ENCODE measurements around the gene SNTG2. TPM values are rescaled to one million over a fixed set of nuclear protein-coding genes. Genes with fewer than 3 reads are reported as not detected.

SNTG2 gene
- polyA plus RNA-seq, 3 donors: 2.4 to 3.3 (median 2.9) TPM

DNA sequence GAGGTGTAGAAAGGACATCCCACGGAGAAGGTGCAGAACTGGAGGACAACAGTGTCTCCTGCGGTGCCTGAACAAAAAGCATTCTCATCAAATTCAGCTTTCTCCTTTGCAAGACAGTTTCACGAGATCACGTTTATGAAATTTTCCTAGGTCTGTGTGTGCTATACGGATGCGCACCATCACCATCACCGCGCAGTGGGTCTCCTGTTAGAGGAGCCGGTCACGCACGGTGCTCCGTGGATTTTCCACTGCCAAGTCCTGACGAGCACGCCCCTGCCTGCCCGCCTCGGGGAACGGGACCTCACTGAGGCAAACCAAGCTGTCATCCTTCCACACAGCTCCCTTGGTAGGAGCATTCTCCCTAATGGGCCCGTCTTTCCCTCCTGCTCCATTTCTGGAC, 322.2 kb downstream of the SNTG2 start:
- no peak for DNase-seq (ENCODE audit: extremely low read depth in 1 of 11, low read depth in 9 of 11, low spot score in 4 of 11)

DNA sequence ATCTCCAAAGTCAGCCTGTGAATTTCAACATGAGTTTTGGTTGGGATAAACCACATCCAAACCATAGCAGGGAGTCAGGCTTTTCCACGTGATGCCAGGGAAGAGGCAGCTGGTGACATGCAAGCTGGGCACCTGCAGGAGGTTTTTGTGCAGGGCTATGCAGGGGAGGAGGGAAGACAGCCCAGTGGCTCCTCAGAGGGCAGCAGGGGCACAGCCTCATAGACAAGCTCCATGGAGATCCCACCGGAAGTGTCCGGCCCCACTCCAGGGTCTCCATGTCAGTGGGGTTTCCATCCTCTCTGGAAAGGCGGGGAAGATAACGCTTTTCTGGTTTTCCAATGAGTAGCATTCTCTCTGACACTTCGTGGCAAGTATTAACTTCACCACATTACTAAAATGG, 327.0 kb downstream of the SNTG2 start:
- DNase-seq (ENCODE audit: extremely low read depth in 1 of 11, low read depth in 9 of 11, low spot score in 4 of 11): no peak

DNA sequence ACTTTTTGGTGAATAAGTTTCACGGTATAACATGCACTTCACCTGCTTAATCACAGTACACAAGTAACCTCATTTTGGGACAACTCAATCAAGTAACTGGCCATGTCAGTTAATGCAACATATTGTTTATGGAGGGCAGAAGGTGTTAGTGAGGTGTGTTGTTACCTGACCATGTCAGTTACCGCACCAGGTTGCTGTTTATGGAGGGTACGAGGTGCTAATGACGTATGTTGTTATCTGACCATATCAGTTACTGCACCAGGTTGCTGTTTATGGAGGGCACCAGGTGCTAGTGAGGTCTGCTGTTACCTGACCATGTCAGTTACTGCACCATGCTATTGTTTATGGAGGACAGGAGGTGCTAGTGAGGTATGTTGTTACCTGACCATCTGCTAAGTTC, 327.5 kb downstream of the SNTG2 start:
- DNase-seq (ENCODE audit: extremely low read depth in 1 of 11, low read depth in 9 of 11, low spot score in 4 of 11): no peak

DNA sequence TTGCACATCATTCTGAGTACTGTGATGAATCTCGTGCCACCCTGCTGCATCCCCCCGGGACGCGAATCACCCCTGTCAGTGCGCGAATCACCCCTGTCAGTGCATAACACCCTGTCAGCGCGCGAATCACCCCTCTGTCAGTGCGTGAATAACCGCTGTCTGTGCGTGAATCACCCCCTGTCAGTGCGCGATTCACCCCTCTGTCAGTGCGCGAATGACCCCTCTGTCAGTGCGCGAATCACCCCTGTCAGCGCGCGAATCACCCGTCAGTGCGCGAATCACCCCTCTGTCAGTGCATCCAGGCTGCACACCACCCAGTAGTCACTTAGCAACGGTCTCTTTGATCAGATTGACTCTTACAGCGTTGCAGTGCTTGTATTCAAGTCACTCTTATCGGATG, 328.2 kb downstream of the SNTG2 start:
- DNase-seq (ENCODE audit: extremely low read depth in 1 of 11, low read depth in 9 of 11, low spot score in 4 of 11): no peak

DNA sequence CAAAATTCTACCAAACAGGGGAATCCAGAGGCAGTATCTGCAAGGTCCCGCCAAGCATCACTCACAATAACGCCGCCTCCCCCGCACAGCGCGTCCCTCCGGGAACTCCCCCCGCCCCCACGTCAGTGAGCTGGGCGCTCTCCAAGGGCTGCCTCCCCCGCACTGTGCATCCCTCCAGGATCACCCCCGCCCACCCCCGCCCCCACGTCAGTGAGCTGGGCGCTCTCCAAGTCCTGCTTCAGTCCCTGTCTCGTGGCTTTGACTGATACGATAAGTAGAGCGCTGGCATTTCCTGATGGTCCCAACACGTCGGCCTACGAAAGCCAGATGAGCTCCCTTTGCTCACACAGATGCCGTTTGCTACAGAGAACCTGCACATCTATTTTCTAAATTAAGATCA, 331.9 kb downstream of the SNTG2 start:
- peak in 8 of 11 donors; percentile 20 to 68 (median 52) for DNase-seq (ENCODE audit: extremely low read depth in 1 of 11, low read depth in 9 of 11, low spot score in 4 of 11)

DNA sequence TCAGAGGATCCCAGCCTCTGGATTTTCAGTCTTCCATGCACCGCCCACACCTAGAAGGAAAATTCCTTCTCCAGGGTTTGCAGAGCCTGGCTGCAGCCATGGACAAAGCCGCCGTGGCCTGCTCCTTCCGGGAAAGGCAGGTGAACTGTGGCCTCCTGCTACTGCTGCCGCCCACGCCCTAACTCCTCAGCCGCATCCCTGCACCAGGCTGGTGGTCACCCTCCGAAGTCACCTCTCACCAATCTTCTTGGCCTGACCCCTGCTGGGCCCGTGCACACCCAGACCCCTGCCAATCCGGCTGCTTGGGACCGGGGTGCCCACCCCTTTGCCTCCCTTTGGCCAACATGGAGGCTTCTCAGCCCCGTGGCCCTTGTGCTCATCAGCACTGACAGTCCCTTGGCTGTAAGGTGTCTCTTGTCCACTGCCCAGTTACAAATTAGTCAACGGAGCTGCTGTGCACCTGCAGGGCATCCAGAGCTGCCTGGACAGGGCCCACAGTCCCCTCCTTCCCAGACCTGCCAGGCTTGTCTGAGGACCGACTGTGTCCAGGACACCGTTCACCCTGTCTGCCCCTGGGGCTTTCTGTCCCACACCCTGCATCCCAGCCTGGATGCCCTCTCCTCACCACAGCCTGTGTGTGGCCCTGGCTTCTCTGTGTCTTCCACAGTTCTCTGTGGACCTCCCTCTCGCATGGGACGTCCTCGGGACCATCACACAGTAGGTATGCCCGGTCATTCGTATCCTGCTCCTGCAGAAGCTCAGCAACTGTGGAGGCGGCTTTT, 332.6 kb downstream of the SNTG2 start:
- DNase-seq (ENCODE audit: extremely low read depth in 1 of 11, low read depth in 9 of 11, low spot score in 4 of 11): no peak

DNA sequence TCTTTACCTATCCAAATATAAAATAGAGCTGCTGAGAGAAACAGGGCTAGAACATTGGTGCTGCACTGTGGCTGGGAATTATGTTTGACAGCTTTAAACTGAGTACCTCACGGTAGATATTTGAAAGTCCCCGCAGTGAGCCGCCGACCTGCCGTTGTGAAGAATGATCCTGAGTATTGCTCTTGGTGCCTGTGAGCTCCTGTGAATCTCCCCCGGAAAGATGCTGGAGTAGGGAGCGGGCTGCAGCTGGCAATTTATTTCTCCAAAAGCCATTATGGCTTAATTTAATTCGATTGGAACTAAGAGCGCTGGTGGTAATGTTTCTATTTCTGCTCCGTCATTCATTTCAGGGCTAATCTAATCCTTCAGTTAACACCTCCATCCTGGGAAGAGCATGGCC, 333.2 kb downstream of the SNTG2 start:
- no peak for DNase-seq (ENCODE audit: extremely low read depth in 1 of 11, low read depth in 9 of 11, low spot score in 4 of 11)

DNA sequence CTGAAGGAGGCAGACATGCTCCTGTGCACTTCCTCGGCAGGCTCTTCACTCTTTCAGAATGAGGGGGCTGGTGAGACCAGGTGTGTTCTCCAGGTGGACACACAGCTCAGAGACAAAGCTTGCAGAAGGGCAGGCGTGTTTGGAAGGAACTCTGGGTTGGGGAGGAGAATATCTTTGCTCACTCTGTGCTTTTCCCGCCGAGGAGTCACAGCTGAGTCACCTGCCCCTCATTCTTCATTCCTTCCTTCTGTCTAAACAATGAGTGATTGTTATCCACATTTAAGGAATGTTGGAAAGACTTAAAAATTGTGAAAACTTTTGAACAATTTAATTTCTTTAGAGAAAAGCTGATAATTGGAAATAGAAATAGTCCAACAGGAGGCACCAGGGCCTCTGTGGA, 336.3 kb downstream of the SNTG2 start:
- DNase-seq (ENCODE audit: extremely low read depth in 1 of 11, low read depth in 9 of 11, low spot score in 4 of 11): no peak

DNA sequence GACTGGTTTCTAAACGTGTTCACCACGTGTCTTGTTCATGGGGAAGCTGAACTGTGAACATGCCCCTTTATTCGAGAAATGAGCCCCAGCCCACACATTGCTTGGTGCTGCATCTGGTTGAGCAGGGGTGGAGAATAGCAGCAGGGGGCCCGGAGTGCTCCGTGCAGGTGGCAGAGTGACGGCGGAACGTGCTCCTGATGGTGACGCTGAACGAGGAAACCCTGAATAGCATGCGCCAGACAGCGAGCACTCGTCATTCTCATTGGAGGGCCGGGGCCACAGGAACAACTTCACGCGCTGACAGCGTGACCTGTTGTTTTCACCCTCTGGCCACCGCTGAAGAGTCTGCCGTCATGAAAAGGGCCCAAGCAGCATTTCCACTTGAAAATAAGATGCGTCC, 336.8 kb downstream of the SNTG2 start:
- DNase-seq (ENCODE audit: extremely low read depth in 1 of 11, low read depth in 9 of 11, low spot score in 4 of 11): no peak

DNA sequence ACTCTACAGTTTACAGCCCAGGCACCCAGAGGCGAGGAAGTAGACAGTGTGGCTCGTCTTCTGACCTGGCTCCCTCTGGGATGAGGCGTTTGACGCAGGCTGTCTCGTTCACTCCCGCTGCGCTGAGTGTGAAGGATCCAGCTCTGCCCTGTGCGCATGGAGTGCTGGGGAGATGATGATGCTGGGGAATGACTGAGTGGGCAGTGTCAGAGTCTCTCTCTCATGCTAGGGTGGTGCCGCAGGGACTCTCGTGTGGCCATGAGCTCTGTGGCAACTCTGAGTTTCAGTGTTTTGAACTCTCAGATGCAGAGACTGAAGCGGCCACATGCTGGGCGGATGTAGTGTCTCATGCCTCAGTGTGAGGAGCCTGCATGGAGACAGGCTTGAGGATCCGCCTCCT, 344.3 kb downstream of the SNTG2 start:
- DNase-seq (ENCODE audit: extremely low read depth in 1 of 11, low read depth in 9 of 11, low spot score in 4 of 11): no peak

DNA sequence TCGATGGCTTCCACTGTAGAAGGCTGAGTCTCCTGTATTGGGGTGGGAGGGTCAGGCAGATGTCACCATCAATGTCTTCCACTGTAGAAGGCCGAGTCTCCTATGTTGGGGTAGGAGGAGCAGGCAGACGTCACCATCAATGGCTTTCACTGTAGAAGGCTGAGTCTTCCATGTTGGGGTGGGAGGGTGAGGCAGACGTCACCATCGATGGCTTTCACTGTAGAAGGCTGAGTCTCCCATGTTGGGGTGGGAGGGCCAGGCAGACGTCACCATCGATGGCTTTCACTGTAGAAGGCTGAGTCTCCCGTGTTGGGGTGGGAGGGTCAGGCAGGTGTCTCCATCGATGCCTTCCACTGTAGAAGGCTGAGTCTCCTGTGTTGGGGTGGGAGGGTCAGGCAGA, 345.1 kb downstream of the SNTG2 start:
- no peak for DNase-seq (ENCODE audit: extremely low read depth in 1 of 11, low read depth in 9 of 11, low spot score in 4 of 11)

DNA sequence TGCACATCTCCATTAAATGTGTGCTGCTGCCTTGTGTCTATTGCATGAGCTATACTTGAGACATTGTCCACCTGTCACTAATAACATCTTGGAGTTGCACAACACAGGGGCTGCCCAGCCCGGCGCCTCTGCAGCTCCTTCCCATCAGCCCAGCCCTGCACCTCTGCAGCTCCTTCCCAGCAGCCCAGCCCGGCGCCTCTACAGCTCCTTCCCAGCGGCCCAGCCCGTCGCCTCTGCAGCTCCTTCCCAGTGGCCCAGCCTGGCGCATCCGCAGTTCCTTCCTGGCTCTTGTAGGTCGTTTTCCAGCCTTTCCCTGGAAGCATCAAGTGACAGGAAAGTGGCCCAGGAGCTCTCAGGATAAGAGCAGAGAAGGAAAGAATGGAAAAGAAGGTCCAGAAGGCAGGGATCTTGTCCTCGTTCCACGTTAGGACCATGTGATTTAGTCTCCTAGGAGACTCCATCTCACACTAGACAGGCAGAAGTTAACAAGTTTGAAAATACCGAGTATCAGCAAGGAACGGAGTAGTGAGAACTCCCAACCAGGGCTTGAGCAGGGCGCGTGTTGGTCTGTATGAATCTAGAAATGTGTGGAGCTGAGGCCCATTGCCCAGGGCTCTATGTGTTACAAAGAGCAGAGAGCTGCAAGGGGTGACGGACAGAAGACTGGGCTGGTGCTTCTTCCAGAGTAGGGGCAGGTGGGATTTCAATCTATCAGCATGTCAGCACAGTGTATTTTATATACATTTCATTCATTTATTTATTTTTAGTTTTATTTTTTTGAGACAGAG, 346.9 kb downstream of the SNTG2 start:
- DNase-seq (ENCODE audit: extremely low read depth in 1 of 11, low read depth in 9 of 11, low spot score in 4 of 11): no peak

DNA sequence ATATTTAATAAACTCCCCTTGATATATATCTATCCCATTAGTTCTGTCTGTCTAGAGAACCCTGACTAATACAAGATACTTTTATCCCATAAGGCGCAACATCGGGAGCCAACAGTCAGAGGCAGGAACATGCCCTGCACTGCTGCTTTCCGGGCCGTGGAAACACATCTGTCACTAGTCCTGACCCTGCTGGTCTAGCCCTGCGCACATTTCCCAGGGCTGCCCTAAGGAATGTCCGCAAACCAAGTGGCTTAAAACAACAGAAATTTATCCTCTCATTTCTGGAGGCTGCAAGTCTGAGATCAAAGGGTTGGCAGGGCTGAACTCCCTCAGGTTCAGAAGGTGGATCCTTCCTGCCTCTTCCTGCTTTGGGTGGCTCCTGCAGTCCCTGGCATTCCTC, 348.4 kb downstream of the SNTG2 start:
- DNase-seq (ENCODE audit: extremely low read depth in 1 of 11, low read depth in 9 of 11, low spot score in 4 of 11): peak in 2 of 11 donors; percentile 13

DNA sequence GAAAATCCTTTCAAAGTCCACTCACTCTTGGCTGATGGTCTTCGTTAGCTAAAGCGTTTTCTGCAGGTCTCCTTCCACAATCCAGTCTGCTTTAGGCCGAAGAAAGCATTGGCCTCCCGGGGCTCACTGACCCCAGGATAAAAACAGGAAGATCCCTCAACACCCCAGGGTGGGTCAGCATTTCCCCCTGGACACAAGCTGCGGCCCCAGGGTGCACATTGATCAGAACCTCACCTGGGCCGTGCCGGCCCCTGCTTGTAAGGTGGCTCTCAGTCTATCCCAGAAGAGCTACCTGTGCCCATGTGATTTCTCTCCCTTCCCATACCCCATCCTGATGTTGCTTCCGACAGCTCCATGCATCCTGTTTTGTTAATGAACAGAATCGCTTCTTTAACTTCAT, 349.6 kb downstream of the SNTG2 start:
- DNase-seq (ENCODE audit: extremely low read depth in 1 of 11, low read depth in 9 of 11, low spot score in 4 of 11): no peak

DNA sequence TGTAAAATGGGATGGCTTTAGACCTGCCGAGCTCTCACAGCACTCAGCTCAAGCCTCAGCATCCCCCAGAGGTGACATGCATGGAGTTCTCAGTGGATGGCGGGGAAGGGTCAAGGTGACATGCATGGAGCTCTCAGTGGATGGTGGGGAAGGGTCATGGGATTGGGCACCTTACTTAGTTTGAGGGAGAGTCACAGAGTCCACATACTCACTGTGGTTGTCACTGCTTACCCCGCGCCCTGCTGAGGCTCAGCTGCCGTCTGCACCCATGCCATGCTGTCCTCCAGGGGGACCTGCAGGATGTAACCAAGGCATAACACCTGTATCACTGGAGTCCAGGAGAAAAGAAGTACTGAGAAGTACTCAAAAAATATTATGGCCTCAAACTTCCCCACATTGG, 350.4 kb downstream of the SNTG2 start:
- DNase-seq (ENCODE audit: extremely low read depth in 1 of 11, low read depth in 9 of 11, low spot score in 4 of 11): no peak

DNA sequence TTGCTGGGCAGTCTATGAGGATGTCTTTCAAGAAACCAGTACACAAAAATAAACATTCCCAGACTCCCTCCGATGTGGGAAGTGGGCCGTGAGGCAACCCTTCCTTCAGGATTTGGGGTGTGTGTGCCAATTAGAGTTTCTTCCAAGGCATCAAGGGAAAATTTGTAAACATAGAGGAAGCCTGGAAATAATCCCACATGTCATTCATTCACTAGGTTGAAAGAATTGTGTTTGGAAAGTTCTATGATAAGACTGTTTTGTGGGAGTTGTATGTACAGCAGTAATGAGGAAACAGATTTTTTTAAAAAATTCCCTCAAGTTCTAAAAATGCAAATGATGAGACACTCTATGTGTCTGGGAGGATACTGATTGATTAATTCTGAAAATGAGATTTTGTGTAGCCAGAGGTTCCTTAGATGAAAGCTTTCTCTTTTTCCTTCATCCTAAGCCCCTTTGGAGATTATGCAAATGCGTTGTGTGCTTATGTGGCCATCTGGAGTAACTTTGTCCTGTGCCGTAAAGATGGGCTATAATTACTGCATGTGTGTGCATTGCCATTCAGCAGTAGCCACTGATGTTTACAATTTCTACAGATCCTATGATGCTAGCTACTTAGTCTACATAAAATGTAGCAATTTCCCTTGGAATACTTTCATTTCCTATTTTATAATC, 354.8 kb downstream of the SNTG2 start:
- DNase-seq (ENCODE audit: extremely low read depth in 1 of 11, low read depth in 9 of 11, low spot score in 4 of 11): no peak

DNA sequence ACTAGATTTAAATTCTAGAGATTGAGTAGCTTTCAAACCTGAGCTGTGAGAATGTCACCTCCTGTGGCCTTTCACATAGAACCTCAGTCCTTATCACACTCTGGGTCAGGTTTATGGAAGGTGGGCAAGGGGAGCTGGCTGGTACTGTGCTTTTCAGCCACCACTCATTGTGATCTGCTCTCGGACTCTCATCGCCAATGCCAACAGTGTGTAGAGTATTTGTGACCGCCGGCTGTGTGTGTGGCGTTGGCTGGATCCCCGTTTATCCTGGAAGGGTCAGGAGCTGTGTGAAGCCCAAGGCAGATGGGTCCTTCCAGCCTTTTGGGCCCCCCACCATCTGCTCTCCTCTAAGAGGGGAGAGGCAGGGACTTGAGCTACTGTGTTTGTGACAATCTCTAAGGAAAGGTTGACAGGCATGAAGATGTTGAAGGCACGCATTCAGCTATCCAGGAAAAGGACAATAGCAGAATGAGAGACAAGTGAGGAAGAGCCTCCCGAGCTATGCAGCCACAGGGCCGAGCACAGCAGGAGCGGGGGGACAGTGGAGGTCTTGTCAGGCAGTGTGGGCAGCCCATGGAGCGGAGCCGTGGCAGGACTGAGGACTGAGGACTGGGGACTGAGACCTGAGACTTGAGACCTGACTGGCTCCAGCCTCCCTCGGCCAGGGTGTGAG, 355.5 kb downstream of the SNTG2 start:
- DNase-seq (ENCODE audit: extremely low read depth in 1 of 11, low read depth in 9 of 11, low spot score in 4 of 11): no peak

DNA sequence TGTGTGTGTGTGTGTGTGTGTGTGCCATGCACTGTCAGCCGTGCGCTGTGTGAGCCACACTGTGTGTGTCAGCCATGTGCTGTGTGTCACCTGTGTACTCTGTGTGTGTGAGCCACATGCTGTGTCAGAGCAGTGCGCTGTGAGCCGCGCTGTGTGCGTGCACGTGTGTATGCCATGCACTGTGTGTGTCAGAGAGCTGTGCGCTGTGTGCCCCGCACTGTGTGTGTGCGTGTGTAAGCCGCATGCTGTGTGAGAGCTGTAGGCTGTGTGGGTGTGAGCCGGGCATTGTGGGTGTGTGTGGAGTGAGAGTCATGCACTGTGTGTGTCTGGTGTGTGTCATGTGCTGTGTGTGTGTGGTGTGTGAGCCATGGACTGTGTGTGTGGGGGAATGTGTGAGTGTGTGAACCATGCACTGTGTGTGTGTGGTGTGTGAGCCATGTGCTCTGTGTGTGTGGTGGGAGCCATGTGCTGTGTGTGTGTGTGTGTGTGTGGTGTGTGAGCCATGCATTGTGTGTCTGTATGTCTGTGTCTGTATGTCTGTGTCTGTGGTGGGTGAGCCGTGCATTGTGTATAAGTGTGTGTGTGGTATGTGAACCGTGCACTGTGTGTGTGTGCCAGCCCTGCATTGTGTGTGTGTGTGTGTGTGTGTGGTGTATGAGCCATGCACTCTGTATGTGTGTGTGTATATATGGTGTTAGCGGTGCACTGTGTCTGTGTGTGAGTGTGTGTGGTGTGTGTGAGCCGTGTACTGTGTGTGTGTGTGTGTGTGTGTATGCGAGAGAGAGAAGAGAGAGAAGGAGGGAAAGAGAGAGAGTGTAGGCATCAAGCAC, 356.3 kb downstream of the SNTG2 start:
- no peak for DNase-seq (ENCODE audit: extremely low read depth in 1 of 11, low read depth in 9 of 11, low spot score in 4 of 11)

DNA sequence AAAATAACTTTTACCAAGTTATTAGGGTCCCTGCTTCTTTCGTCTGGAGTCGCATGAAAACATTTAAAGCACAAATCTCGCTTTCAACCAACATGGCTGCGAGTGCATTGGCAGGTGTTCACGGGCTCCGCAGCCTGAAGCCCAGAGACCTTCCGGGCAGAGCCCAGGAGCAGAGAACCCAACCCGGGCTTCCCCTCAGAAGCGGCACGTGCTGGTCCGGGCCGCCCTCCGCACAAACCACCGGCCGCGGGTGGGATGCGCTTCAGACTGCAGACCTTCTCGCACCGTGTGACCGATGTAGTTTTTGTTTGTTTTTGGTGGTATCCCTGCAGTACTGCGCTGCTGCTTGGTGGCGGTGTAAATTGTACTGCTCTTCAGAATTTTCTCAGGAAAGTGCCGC, 357.0 kb downstream of the SNTG2 start:
- DNase-seq (ENCODE audit: extremely low read depth in 1 of 11, low read depth in 9 of 11, low spot score in 4 of 11): no peak

Measured in renal cortex interstitium (tissue), 11 donors.